Activated T-helper 17 cell treated with anti-CD3 and anti-CD28 coated beads, Interleukin-2, amount 50 U/mL, for 72 hours (primary cell): ENCODE measurements around the gene TMEM125. TPM values are rescaled to one million over a fixed set of nuclear protein-coding genes. Genes with fewer than 3 reads are reported as not detected.

Experiments
- ATAC-seq: fragments of 150-1000 bp; cut with Tn5 transposase; replicated peaks from 2 replicates; pipeline ENCODE4 v1.10.0; 2021; ENCODE audit warnings: mild to moderate bottlenecking, moderate library complexity
- H3K27ac Mint-ChIP-seq: one replicate; pipeline ENCODE4 v1.8.0; 2022; ENCODE audit warnings: mixed read lengths
- H3K27me3 Mint-ChIP-seq: one replicate; pipeline ENCODE4 v1.8.0; 2022; ENCODE audit warnings: mixed read lengths
- H3K36me3 Mint-ChIP-seq: one replicate; pipeline ENCODE4 v1.8.0; 2022; ENCODE audit warnings: low read depth, mild to moderate bottlenecking, mixed read lengths
- H3K4me1 Mint-ChIP-seq: one replicate; pipeline ENCODE4 v1.8.0; 2022; ENCODE audit warnings: mixed read lengths
- H3K4me3 Mint-ChIP-seq: one replicate; pipeline ENCODE4 v1.8.0; 2022; ENCODE audit warnings: mild to moderate bottlenecking, mixed read lengths
- H3K9me3 Mint-ChIP-seq: one replicate; pipeline ENCODE4 v1.8.0; 2022; ENCODE audit warnings: mixed read lengths
- total RNA-seq, 2 donors: library from RNA; stranded (reverse); gene quantifications; one replicate each; pipeline ENCODE4 v1.2.3, GENCODE V29; 2022

The TMEM125 gene
- total RNA-seq, 2 donors from 2014 or later, result not detected

GRCh38 chr1:43288058-43288784 is 18.4 kb downstream of the TMEM125 start:
- Mint-ChIP-seq H3K9me3 (no peaks in the 10 kb centered on the region), H3K36me3 (no peaks in the 10 kb centered on the region), H3K4me1 (peaks cover 6% of the 10 kb centered on the region), H3K4me3 (no peak overlapping the region), H3K27ac (no peak overlapping the region), H3K27me3 (peaks cover 11% of the 10 kb centered on the region)
- no peak for ATAC-seq

DNA sequence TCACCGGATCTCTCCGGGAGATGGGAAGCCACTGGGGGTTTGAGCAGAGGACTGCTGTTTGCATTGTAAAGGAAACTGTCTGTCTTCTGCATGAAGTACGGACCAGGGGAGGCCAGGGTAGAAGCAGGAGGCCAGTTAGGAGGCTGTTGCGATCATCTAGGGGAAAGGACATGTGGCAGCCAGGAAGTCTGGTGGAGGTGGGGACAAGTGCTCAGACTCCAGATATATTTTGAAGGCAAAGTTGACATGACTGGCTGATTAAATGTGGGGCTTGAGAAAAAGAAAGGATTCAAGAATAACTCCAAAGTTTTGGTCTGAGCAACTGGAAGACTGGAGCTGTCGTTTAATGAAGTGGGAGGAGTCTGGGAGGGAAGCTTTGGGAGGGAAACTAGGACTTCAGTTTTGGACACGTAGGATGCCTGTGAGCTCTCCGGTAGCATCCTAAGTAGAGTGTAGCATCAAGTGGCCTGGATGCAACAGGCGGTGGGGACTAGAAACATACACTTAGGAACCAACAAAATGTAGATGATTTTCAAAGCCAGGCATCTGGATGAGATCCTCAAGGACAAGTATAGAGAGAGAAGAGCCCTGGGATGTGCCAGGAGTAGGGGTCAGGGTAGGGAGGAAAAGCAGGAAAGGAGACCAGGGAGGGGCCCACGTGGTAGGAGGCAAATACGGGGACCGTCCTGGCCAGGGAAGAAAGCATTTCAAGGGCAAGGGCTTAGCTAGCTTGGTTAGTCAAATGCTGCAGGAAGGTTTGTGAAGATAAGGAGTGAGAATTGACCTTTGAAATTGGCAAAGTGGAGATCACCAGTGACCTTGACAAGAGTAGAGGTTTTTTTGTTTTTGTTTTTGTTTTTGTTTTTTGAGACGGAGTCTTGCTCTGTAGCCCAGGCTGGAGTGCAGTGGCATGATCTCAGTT is 19.3 kb downstream of the TMEM125 start:
- no peak for ATAC-seq
- Mint-ChIP-seq H3K9me3 (no peaks in the 10 kb centered on the region), H3K27me3 (peaks cover 11% of the 10 kb centered on the region), H3K4me3 (no peak overlapping the region), H3K4me1 (peaks cover 7% of the 10 kb centered on the region), H3K36me3 (no peaks in the 10 kb centered on the region), H3K27ac (no peak overlapping the region)

GRCh38 chr1:43292216-43292615 is 22.4 kb downstream of the TMEM125 start:
- Mint-ChIP-seq H3K4me1 (peaks cover 10% of the 10 kb centered on the region), H3K27me3 (peaks cover 2% of the 10 kb centered on the region), H3K27ac (no peak overlapping the region), H3K4me3 (no peak overlapping the region), H3K36me3 (no peaks in the 10 kb centered on the region), H3K9me3 (no peaks in the 10 kb centered on the region)
- no peak for ATAC-seq

DNA sequence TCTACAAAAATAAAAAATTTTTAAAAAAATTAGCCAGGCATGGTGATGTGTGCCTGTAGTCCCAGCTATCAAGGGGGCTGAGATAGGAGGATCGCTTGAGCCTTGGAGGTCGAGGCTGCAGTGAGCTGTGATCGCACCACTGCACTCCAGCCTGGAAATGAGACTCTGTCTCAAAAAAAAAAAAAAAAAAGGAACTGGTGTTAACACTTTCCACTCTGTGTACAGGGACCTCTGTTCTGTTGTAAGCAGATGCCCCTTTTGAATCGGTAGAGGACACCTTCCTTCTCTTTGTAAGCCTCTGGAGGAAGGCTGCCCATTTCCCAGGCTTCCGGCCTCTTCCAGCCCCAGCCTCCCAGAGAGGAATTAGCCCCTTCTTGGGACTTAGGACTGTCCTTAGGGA is 22.9 kb downstream of the TMEM125 start:
- Mint-ChIP-seq H3K4me3 (no peak overlapping the region), H3K36me3 (no peaks in the 10 kb centered on the region), H3K27ac (no peak overlapping the region), H3K4me1 (peaks cover 9% of the 10 kb centered on the region), H3K27me3 (no peaks in the 10 kb centered on the region), H3K9me3 (no peaks in the 10 kb centered on the region)
- ATAC-seq, result no peak

DNA sequence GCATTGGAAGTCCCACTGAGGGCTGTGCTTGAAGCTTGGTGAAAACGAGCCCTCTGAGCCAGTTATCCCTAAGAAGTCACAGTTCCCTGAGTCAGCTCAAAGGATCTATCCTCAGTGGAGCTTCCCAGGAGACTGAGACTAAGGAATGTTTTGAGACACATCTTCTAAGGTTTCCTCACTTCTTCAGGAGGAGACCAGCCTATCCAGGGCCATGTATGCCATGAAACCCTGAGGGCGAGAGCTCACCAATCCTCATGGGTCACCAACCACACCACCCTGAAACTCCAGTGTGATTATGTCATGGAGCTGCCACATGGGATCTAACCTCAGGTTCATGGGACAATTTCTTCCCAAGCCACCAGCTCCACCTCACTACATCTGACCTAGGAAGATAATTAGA is 23.4 kb downstream of the TMEM125 start:
- peaks cover 12% of the 10 kb centered on the region for H3K4me1 Mint-ChIP-seq
- H3K4me3 Mint-ChIP-seq, result no peak overlapping the region
- H3K27ac Mint-ChIP-seq, result no peak overlapping the region
- H3K27me3 Mint-ChIP-seq, result no peaks in the 10 kb centered on the region
- H3K9me3 Mint-ChIP-seq, result no peaks in the 10 kb centered on the region
- no peaks in the 10 kb centered on the region for H3K36me3 Mint-ChIP-seq
- ATAC-seq, result no peak

DNA sequence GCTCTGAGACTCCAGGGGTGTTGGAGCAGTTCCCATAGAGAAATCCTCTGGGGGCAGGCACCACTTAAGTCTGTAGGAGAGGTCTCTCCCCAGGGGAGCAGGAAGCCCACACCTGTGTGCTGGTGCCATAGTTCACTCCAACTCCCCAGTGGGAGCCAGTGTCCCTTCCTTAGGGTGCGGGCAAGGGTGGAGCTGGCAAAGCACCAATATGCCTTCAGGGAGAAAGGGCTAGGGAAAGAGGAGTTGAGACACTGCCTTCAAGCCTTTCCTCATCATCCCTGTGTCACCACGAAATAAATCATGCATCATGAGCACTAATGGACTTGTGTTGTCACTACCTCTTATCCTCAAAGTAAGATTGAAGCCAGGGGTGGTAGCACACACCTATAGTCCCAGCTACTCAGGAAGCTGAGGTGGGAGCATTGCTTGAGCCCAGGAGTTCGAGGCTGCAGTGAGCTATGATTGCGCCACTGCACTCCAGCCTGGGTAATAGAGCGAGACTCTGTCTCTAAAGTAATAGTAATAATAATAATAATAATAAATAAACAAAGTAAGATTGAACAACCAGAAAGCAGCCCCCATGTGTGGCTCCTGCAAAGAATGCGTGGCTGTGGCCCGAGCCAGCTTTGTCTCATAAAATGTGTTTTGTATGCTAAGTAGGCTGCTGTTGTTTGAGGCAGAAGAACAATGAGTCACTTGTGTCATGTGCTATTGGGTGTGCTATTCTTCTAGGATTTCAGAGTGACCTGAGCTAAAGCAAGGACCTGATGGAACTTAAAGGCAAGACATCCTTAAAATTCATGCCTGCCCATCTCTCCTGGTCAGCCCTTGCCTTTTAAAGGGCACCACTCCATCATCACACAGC is 24.3 kb downstream of the TMEM125 start:
- H3K4me1 Mint-ChIP-seq, result peaks cover 12% of the 10 kb centered on the region
- H3K9me3 Mint-ChIP-seq, result no peaks in the 10 kb centered on the region
- H3K4me3 Mint-ChIP-seq, result no peak overlapping the region
- ATAC-seq, result peak; percentile 27
- H3K36me3 Mint-ChIP-seq, result no peaks in the 10 kb centered on the region
- H3K27ac Mint-ChIP-seq, result peak overlapping the region; percentile 46
- no peaks in the 10 kb centered on the region for H3K27me3 Mint-ChIP-seq

- Mint-ChIP-seq H3K4me3 (no peak overlapping the region), H3K27ac (peak overlapping the region; percentile 46), H3K36me3 (no peaks in the 10 kb centered on the region), H3K27me3 (no peaks in the 10 kb centered on the region), H3K9me3 (no peaks in the 10 kb centered on the region), H3K4me1 (peaks cover 12% of the 10 kb centered on the region)
- no peak for ATAC-seq
These were observed 25.0 kb downstream of the TMEM125 start for GRCh38 chr1:43294761-43295160.

- H3K4me1 Mint-ChIP-seq, result peaks cover 12% of the 10 kb centered on the region
- no peaks in the 10 kb centered on the region for H3K9me3 Mint-ChIP-seq
- H3K36me3 Mint-ChIP-seq, result no peaks in the 10 kb centered on the region
- H3K27me3 Mint-ChIP-seq, result no peaks in the 10 kb centered on the region
- peak overlapping the region; percentile 34 for H3K27ac Mint-ChIP-seq
- peak overlapping the region; percentile 20 for H3K4me3 Mint-ChIP-seq
- no peak for ATAC-seq
These were observed 26.4 kb downstream of the TMEM125 start for GRCh38 chr1:43296207-43296606.

DNA sequence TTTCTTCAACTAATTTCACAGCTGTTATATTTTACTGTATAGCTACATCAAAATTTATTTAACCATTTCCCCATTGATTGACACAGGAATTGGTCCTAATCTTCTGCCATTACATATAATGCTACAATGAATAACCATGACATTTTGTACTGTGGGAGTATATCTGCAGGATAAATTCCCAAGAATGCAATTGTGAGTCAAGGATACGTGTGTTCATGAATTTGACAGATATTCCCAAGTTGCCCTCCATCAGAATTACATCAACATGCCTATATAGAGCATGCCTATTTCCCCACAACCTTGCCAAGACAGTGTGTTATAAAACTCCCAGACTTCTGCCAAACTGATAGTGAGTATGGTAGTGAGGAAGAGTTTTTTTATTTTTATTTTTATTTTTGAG is 28.3 kb downstream of the TMEM125 start:
- ATAC-seq, result no peak
- Mint-ChIP-seq H3K4me3 (no peak overlapping the region), H3K4me1 (peaks cover 12% of the 10 kb centered on the region), H3K27me3 (no peaks in the 10 kb centered on the region), H3K27ac (no peak overlapping the region), H3K9me3 (no peaks in the 10 kb centered on the region), H3K36me3 (no peaks in the 10 kb centered on the region)

- Mint-ChIP-seq H3K9me3 (no peaks in the 10 kb centered on the region), H3K27me3 (peaks cover under 1% of the 10 kb centered on the region), H3K36me3 (no peaks in the 10 kb centered on the region), H3K4me1 (peaks cover 9% of the 10 kb centered on the region), H3K4me3 (no peak overlapping the region), H3K27ac (no peak overlapping the region)
- ATAC-seq, result no peak
These were observed 29.3 kb downstream of the TMEM125 start for GRCh38 chr1:43299101-43299500.

- H3K36me3 Mint-ChIP-seq, result no peaks in the 10 kb centered on the region
- no peak for ATAC-seq
- peaks cover 8% of the 10 kb centered on the region for H3K4me1 Mint-ChIP-seq
- H3K27ac Mint-ChIP-seq, result no peak within 1 kb of the TSS
- no peak within 1 kb of the TSS for H3K4me3 Mint-ChIP-seq
- no peaks in the 10 kb centered on the region for H3K9me3 Mint-ChIP-seq
- peaks cover 3% of the 10 kb centered on the region for H3K27me3 Mint-ChIP-seq
These were observed 30.8 kb downstream of the TMEM125 start, which contains the start of gene TIE1 for GRCh38 chr1:43300378-43301094. Gene TIE1, plus strand, starts transcription at chr1:43300982. Its CDS starts 90 bp downstream, at chr1:43301072.

- Mint-ChIP-seq H3K27me3 (peaks cover 9% of the 10 kb centered on the region), H3K36me3 (no peaks in the 10 kb centered on the region), H3K4me3 (no peak overlapping the region), H3K4me1 (peaks cover 3% of the 10 kb centered on the region), H3K9me3 (no peaks in the 10 kb centered on the region), H3K27ac (no peak overlapping the region)
- no peak for ATAC-seq
These were observed 32.4 kb downstream of the TMEM125 start for GRCh38 chr1:43302201-43302600.

DNA sequence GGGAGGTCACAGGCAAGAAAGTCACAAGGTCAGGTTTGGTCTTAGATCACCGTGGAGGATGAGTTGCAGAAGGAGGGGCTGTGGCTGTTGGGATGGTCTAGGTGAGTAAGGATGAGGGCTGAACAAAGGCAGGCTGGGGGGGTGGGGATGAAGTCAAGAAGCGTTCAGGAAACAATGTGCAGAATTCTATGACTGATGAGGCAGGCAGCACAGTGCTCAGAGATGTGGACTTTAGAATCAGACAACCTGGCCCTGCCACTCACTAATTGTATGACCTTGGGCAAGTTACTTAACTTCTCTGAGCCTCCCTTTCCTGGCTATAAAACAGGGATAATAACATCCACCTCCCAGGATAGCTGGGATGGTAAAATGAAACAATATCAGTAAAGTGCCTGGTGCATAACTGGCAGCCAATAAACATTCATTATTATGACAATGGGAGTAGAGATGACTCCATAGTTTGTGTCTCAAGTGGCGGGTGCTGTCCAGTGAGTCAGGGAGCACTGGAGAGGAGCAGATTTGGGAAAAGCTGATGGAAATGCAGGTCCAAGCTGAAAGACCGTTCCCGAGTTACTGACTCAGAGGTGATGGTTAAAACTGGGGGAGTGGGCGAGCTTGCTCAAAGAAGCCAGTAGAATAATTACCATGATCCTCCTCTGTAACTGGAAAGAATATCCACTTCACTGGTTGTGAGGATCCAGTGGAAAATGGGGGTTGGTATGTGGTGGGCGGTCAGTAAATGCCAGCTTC is 33.1 kb downstream of the TMEM125 start:
- H3K27me3 Mint-ChIP-seq, result peaks cover 10% of the 10 kb centered on the region
- no peak overlapping the region for H3K27ac Mint-ChIP-seq
- H3K4me3 Mint-ChIP-seq, result no peak overlapping the region
- H3K9me3 Mint-ChIP-seq, result no peaks in the 10 kb centered on the region
- no peak for ATAC-seq
- H3K36me3 Mint-ChIP-seq, result no peaks in the 10 kb centered on the region
- peaks cover 3% of the 10 kb centered on the region for H3K4me1 Mint-ChIP-seq
